Measurements from ENCODE around the gene S100A12.

Gene S100A12

GRCh38 chr1:153397924-153398651 is 22.7 kb upstream of the S100A12 start:
- H3K4me3 ChIP-seq, result no peak overlapping the region
- peak; percentile 62 for DNase-seq (ENCODE audit: low spot score)

GRCh38 chr1:153397051-153397923 is 21.9 kb upstream of the S100A12 start:
- Histone ChIP-seq H3K27ac (no peak overlapping the region), H3K4me3 (no peak overlapping the region)
- peak; percentile 47 for DNase-seq (ENCODE audit: low spot score)
- no peak for TF ChIP-seq CTCF (IDR thresholded peaks at IDR 0.05)

More at GRCh38 chr1:153397924-153398651, 22.7 kb upstream of the S100A12 start:
- H3K27ac ChIP-seq, result no peak overlapping the region
- no peak for TF ChIP-seq CTCF (IDR thresholded peaks at IDR 0.05)

- H3K27ac ChIP-seq, result no peak overlapping the region
- peak; percentile 35 for DNase-seq (ENCODE audit: low spot score)
- no peak overlapping the region for H3K4me3 ChIP-seq
- no peak for TF ChIP-seq CTCF (IDR thresholded peaks at IDR 0.05)
These were observed 21.0 kb upstream of the S100A12 start for GRCh38 chr1:153396461-153396860.

- TF ChIP-seq CTCF (IDR thresholded peaks at IDR 0.05), result no peak
- Histone ChIP-seq H3K27ac (no peak overlapping the region), H3K4me3 (no peak overlapping the region)
- DNase-seq (ENCODE audit: low spot score), result peak; percentile 28
These were observed 20.4 kb upstream of the S100A12 start for GRCh38 chr1:153395776-153396175.

- DNase-seq (ENCODE audit: low spot score), result peak; percentile 49
- no peak for TF ChIP-seq CTCF (IDR thresholded peaks at IDR 0.05)
- Histone ChIP-seq H3K4me3 (no peak overlapping the region), H3K27ac (no peak overlapping the region)
These were observed 19.8 kb upstream of the S100A12 start for GRCh38 chr1:153395136-153395685.

GRCh38 chr1:153394391-153394790 is 19.0 kb upstream of the S100A12 start:
- peak; percentile 41 for DNase-seq (ENCODE audit: low spot score)
- H3K4me3 ChIP-seq, result no peak overlapping the region

More at GRCh38 chr1:153394391-153394790, 19.0 kb upstream of the S100A12 start:
- no peak for TF ChIP-seq CTCF (IDR thresholded peaks at IDR 0.05)
- no peak overlapping the region for H3K27ac ChIP-seq
